ENCODE measurements around the gene PTPRG. TPM values are rescaled to one million over a fixed set of nuclear protein-coding genes. Genes with fewer than 3 reads are reported as not detected.

PTPRG gene
- polyA plus RNA-seq, 1 donor (not counting 4 experiments of a cell fraction or from before 2014, with no cell fraction given): 12.1 TPM

DNA sequence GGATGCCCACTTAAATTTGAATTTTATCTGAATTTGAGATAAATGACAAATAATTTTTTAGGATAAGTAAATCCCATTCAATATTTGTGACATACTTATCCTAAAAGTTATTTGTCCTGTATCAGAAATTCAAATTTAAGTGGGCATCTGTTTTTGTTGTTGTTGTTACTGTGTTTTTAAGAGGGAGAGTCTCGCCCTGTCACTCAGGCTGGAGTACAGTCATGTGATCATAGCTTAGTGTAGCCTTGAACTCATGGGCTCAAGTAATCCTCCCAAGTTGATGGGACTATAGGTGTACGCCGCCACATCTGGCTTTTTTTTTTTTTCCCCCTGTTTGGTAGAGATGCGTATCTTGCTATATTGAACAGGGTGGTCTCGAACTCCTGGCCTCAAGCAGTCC is 283.0 kb downstream of the PTPRG start:
- Histone ChIP-seq H3K9me3 (ENCODE audit: control insufficient read depth, low read depth, low read length) (no peaks in the 10 kb centered on the region), H3K4me1 (ENCODE audit: control insufficient read depth, extremely low read depth, insufficient read depth, low read length) (peaks cover 15% of the 10 kb centered on the region), H3K4me3 (ENCODE audit: control insufficient read depth in 2 of 3, extremely low read depth in 1 of 3, insufficient read depth in 2 of 3, low read depth in 1 of 3, low read length in 3 of 3) (no peak overlapping the region), H3K9ac (ENCODE audit: control insufficient read depth, extremely low read depth, insufficient read depth, low read length) (no peak overlapping the region), H3K27me3 (ENCODE audit: control insufficient read depth, extremely low read depth, insufficient read depth, low read length) (no peaks in the 10 kb centered on the region), H3K9me1 (ENCODE audit: control insufficient read depth, extremely low read depth, insufficient read depth, low read length) (no peaks in the 10 kb centered on the region), H2AFZ (ENCODE audit: control insufficient read depth, low read length) (no peak overlapping the region), H4K20me1 (ENCODE audit: control insufficient read depth, extremely low read depth, insufficient read depth, low read length) (no peaks in the 10 kb centered on the region), H3K36me3 (ENCODE audit: control insufficient read depth in 2 of 2, extremely low read depth in 1 of 2, insufficient read depth in 2 of 2, low read length in 2 of 2) (no peaks in the 10 kb centered on the region), H3K27ac (ENCODE audit: control insufficient read depth, insufficient read depth, low read length) (no peak overlapping the region), H3K4me2 (ENCODE audit: control insufficient read depth, extremely low read depth, insufficient read depth, low read depth, low read length) (no peak overlapping the region), H3K79me2 (ENCODE audit: control insufficient read depth, insufficient read depth, low read length) (no peaks in the 10 kb centered on the region)
- dilution Hi-C loops (cut with MboI; ENCODE audit: extremely low pct_ligation_motif_present, low sequenced_read_pairs): no loop called here
- FAIRE-seq (no peak), DNase-seq (ENCODE audit: low read depth, low spot score) (no peak)
- TF ChIP-seq, protein P1, sequence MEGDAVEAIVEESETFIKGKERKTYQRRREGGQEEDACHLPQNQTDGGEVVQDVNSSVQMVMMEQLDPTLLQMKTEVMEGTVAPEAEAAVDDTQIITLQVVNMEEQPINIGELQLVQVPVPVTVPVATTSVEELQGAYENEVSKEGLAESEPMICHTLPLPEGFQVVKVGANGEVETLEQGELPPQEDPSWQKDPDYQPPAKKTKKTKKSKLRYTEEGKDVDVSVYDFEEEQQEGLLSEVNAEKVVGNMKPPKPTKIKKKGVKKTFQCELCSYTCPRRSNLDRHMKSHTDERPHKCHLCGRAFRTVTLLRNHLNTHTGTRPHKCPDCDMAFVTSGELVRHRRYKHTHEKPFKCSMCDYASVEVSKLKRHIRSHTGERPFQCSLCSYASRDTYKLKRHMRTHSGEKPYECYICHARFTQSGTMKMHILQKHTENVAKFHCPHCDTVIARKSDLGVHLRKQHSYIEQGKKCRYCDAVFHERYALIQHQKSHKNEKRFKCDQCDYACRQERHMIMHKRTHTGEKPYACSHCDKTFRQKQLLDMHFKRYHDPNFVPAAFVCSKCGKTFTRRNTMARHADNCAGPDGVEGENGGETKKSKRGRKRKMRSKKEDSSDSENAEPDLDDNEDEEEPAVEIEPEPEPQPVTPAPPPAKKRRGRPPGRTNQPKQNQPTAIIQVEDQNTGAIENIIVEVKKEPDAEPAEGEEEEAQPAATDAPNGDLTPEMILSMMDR (optimal IDR thresholded peaks at IDR 0.05 in 1 of 3, IDR thresholded peaks at IDR 0.05 in 1 of 3, conservative IDR thresholded peaks at IDR 0.05 in 1 of 3; ENCODE audit: extremely low read depth in 1 of 3, insufficient read depth in 2 of 3, low read length in 3 of 3): no peak
- TF ChIP-seq EZH2 (IDR thresholded peaks at IDR 0.05; ENCODE audit: low read length): no peak

DNA sequence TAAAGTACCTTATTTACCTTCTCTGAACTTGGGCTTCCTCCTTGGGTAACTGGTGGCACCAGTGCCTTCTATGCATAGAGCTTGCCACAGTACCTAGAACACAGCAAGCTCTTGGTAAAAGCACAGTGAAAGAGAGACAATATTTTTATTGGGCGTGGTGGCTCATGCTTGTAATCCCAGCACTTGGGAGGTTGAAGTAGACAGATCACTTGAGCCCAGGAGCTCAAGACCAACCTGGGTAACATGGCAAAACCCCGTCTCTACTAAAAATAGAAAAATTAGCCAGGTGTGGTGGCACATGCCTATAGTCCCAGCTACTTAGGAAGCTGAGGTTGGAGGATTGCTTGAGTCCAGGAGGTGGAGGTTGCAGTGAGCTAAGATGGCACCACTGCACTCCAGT is 285.1 kb downstream of the PTPRG start:
- no peak for TF ChIP-seq EZH2 (IDR thresholded peaks at IDR 0.05; ENCODE audit: low read length)
- TF ChIP-seq, protein P1 (optimal IDR thresholded peaks at IDR 0.05 in 1 of 3, IDR thresholded peaks at IDR 0.05 in 1 of 3, conservative IDR thresholded peaks at IDR 0.05 in 1 of 3; ENCODE audit: extremely low read depth in 1 of 3, insufficient read depth in 2 of 3, low read length in 3 of 3): no peak
- no peaks in the 10 kb centered on the region for H3K27me3 ChIP-seq (ENCODE audit: control insufficient read depth, extremely low read depth, insufficient read depth, low read length)
- no peaks in the 10 kb centered on the region for H4K20me1 ChIP-seq (ENCODE audit: control insufficient read depth, extremely low read depth, insufficient read depth, low read length)
- no peaks in the 10 kb centered on the region for H3K36me3 ChIP-seq (ENCODE audit: control insufficient read depth in 2 of 2, extremely low read depth in 1 of 2, insufficient read depth in 2 of 2, low read length in 2 of 2)
- no peak overlapping the region for H3K9ac ChIP-seq (ENCODE audit: control insufficient read depth, extremely low read depth, insufficient read depth, low read length)
- H3K4me3 ChIP-seq (ENCODE audit: control insufficient read depth in 2 of 3, extremely low read depth in 1 of 3, insufficient read depth in 2 of 3, low read depth in 1 of 3, low read length in 3 of 3): no peak overlapping the region
- no peak for FAIRE-seq
- H3K79me2 ChIP-seq (ENCODE audit: control insufficient read depth, insufficient read depth, low read length): no peaks in the 10 kb centered on the region
- H3K4me1 ChIP-seq (ENCODE audit: control insufficient read depth, extremely low read depth, insufficient read depth, low read length): peaks cover 15% of the 10 kb centered on the region
- no peak overlapping the region for H2AFZ ChIP-seq (ENCODE audit: control insufficient read depth, low read length)
- no peaks in the 10 kb centered on the region for H3K9me1 ChIP-seq (ENCODE audit: control insufficient read depth, extremely low read depth, insufficient read depth, low read length)
- no peak overlapping the region for H3K4me2 ChIP-seq (ENCODE audit: control insufficient read depth, extremely low read depth, insufficient read depth, low read depth, low read length)
- no peak overlapping the region for H3K27ac ChIP-seq (ENCODE audit: control insufficient read depth, insufficient read depth, low read length)
- no peaks in the 10 kb centered on the region for H3K9me3 ChIP-seq (ENCODE audit: control insufficient read depth, low read depth, low read length)
- no peak for DNase-seq (ENCODE audit: low read depth, low spot score)
- dilution Hi-C loops (cut with MboI; ENCODE audit: extremely low pct_ligation_motif_present, low sequenced_read_pairs): no loop called here

Data from keratinocyte (primary cell).